ENCODE results near the gene B3GALNT2.

The B3GALNT2 gene

DNA sequence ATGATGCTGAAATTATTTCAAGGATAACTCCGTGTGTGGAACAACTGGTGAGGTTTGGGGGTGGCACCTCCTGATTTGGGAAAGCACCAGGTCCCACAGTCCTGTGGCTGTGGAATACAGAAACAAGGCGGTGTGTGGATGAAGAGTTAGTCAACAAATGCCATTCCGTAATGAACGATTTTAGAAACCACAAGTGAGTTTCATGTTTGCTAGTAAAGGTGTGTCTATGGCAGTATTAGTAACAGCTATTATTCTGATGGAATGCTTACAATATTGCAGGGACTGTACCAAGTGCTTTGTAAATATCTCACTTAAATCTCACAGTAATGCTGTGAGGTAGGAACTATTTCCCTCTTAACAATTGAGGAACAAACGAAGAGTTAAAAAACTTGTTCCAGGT is 53.8 kb downstream of the B3GALNT2 start:
- peaks cover 94 to 100% (median 100%) of the 10 kb centered on the region in 11 experiments for H3K36me3 ChIP-seq
- no peak for TF ChIP-seq Cebpa-rat (IDR thresholded peaks at IDR 0.05)
- H3K4me3 ChIP-seq: no peak overlapping the region
- no peak overlapping the region for H3K4me2 ChIP-seq
- H4K20me1 ChIP-seq: no peaks in the 10 kb centered on the region; a peak in 1 of 22 replicates
- no peak overlapping the region; a peak in 1 of 22 replicates for H3K9ac ChIP-seq
- H3K27ac ChIP-seq: peak overlapping the region in 1 of 11 experiments; percentile 40; a peak in 1 of 22 replicates
- H3K4me1 ChIP-seq: 0 out of 20 replicates have a peak, but pooled peaks cover 0 to 3% (median 0%) of the 10 kb centered on the region in 10 experiments
- H3K9me3 ChIP-seq (replicated peaks in 1 of 11): no peaks in the 10 kb centered on the region
- H3K27me3 ChIP-seq: no peaks in the 10 kb centered on the region

GRCh38 chr1:235448616-235449015 is 55.6 kb downstream of the B3GALNT2 start:
- no peak for TF ChIP-seq Cebpa-rat (IDR thresholded peaks at IDR 0.05)
- Histone ChIP-seq H3K27me3 (no peaks in the 10 kb centered on the region), H3K27ac (no peak overlapping the region), H3K9me3 (replicated peaks in 1 of 11) (no peaks in the 10 kb centered on the region), H4K20me1 (no peaks in the 10 kb centered on the region; a peak in 1 of 22 replicates), H3K9ac (no peak overlapping the region), H3K36me3 (peaks cover 94 to 100% (median 99%) of the 10 kb centered on the region in 11 experiments), H3K4me2 (no peak overlapping the region), H3K4me1 (0 out of 20 replicates have a peak, but pooled peaks cover 0 to 3% (median 0%) of the 10 kb centered on the region in 10 experiments), H3K4me3 (no peak overlapping the region)

DNA sequence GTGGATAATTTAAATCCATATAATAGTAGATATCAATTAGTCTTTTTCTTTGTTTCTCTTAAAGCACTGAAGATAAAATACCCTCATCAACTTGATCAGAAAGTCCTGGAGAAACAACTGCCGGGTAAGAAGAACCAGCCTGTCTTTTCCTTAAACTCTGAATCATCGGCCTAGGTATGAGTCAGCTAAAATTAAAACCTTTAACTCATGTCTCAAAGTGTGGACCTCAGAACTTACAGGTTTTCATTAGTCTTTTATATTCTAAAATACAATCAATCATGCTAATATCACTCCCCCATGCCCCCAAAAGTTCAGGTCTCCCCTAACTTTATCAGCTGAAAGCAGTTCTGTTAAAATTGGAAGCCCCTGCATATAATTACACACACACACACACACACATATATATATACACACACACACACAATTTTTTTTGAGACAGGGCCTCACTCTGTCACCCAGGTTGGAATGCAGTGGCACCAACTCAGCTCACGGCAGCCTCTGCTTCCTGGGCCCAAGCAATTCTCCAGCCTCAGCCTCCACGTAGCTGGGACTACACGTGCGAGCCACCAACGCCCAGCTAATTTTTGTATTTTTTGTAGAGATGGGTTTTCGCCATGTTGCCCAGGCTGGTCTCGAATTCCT is 61.3 kb downstream of the B3GALNT2 start:
- Histone ChIP-seq H3K36me3 (peaks cover 90 to 100% (median 97%) of the 10 kb centered on the region in 11 experiments), H3K9ac (no peak overlapping the region; a peak in 1 of 22 replicates)

GRCh38 chr1:235441159-235441685 is 63.0 kb downstream of the B3GALNT2 start:
- Histone ChIP-seq H3K4me2 (no peak overlapping the region), H3K9me3 (replicated peaks in 1 of 11) (no peaks in the 10 kb centered on the region), H3K9ac (no peak overlapping the region), H3K27ac (no peak overlapping the region), H3K4me3 (no peak overlapping the region), H3K27me3 (no peaks in the 10 kb centered on the region), H3K36me3 (peaks cover 90 to 100% (median 97%) of the 10 kb centered on the region in 11 experiments), H3K4me1 (peaks cover 0 to 8% (median 0%) of the 10 kb centered on the region in 10 experiments; a peak in 3 of 20 replicates), H4K20me1 (peaks cover 0 to 6% (median 0%) of the 10 kb centered on the region in 11 experiments; a peak in 1 of 22 replicates)
- no peak for TF ChIP-seq Cebpa-rat (IDR thresholded peaks at IDR 0.05)

More for the DNA sequence above, 61.3 kb downstream of the B3GALNT2 start:
- Histone ChIP-seq H3K9me3 (replicated peaks in 1 of 11) (no peaks in the 10 kb centered on the region), H3K4me3 (no peak overlapping the region), H3K4me2 (no peak overlapping the region), H3K27ac (peak overlapping the region in 6 of 11 experiments; percentile 1 to 54 (median 20); a peak in 8 of 22 replicates), H3K4me1 (peaks cover 0 to 8% (median 0%) of the 10 kb centered on the region in 10 experiments; a peak in 3 of 20 replicates), H4K20me1 (peaks cover 0 to 6% (median 0%) of the 10 kb centered on the region in 11 experiments; a peak in 1 of 22 replicates), H3K27me3 (no peaks in the 10 kb centered on the region)
- TF ChIP-seq Cebpa-rat (IDR thresholded peaks at IDR 0.05): no peak

- Histone ChIP-seq H3K4me1 (no peaks in the 10 kb centered on the region), H3K4me3 (no peak overlapping the region), H4K20me1 (no peaks in the 10 kb centered on the region; a peak in 1 of 22 replicates), H3K36me3 (peaks cover 59 to 96% (median 66%) of the 10 kb centered on the region in 11 experiments), H3K9me3 (replicated peaks in 1 of 11) (no peaks in the 10 kb centered on the region), H3K27me3 (no peaks in the 10 kb centered on the region), H3K9ac (no peak overlapping the region), H3K4me2 (no peak overlapping the region), H3K27ac (no peak overlapping the region)
- TF ChIP-seq Cebpa-rat (IDR thresholded peaks at IDR 0.05): no peak
These were observed 70.3 kb downstream of the B3GALNT2 start for GRCh38 chr1:235434001-235434400.

GRCh38 chr1:235430991-235431390 is 73.3 kb downstream of the B3GALNT2 start:
- H4K20me1 ChIP-seq: peaks cover 0 to 3% (median 0%) of the 10 kb centered on the region in 11 experiments; a peak in 8 of 22 replicates
- H3K4me1 ChIP-seq: peaks cover 0 to 9% (median 0%) of the 10 kb centered on the region in 10 experiments; a peak in 5 of 20 replicates
- no peak for TF ChIP-seq Cebpa-rat (IDR thresholded peaks at IDR 0.05)
- H3K4me2 ChIP-seq: no peak overlapping the region
- H3K27ac ChIP-seq: no peak overlapping the region
- H3K4me3 ChIP-seq: no peak overlapping the region
- peaks cover 29 to 94% (median 48%) of the 10 kb centered on the region in 11 experiments for H3K36me3 ChIP-seq
- no peaks in the 10 kb centered on the region for H3K9me3 ChIP-seq (replicated peaks in 1 of 11)
- H3K27me3 ChIP-seq: no peaks in the 10 kb centered on the region
- H3K9ac ChIP-seq: no peak overlapping the region

- Histone ChIP-seq H3K27me3 (no peaks in the 10 kb centered on the region), H4K20me1 (peaks cover 0 to 20% (median 12%) of the 10 kb centered on the region in 11 experiments; a peak in 12 of 22 replicates), H3K9me3 (replicated peaks in 1 of 11) (no peaks in the 10 kb centered on the region), H3K4me2 (no peak overlapping the region), H3K4me3 (no peak overlapping the region), H3K36me3 (peaks cover 17 to 83% (median 36%) of the 10 kb centered on the region in 11 experiments), H3K4me1 (peaks cover 3 to 28% (median 11%) of the 10 kb centered on the region in 10 experiments), H3K27ac (no peak overlapping the region), H3K9ac (no peak overlapping the region)
- no peak for TF ChIP-seq Cebpa-rat (IDR thresholded peaks at IDR 0.05)
These were observed 75.1 kb downstream of the B3GALNT2 start for GRCh38 chr1:235429143-235429542.

- H4K20me1 ChIP-seq: peaks cover 6 to 35% (median 26%) of the 10 kb centered on the region in 11 experiments; a peak in 18 of 22 replicates
- TF ChIP-seq Cebpa-rat (IDR thresholded peaks at IDR 0.05): no peak
- peaks cover 17 to 45% (median 28%) of the 10 kb centered on the region in 10 experiments for H3K4me1 ChIP-seq
- no peak overlapping the region for H3K4me2 ChIP-seq
- no peaks in the 10 kb centered on the region for H3K27me3 ChIP-seq
- H3K27ac ChIP-seq: no peak overlapping the region
- no peaks in the 10 kb centered on the region for H3K9me3 ChIP-seq (replicated peaks in 1 of 11)
- peaks cover 3 to 66% (median 20%) of the 10 kb centered on the region in 11 experiments; a peak in 17 of 22 replicates for H3K36me3 ChIP-seq
- H3K4me3 ChIP-seq: no peak overlapping the region
- no peak overlapping the region for H3K9ac ChIP-seq
These were observed 76.8 kb downstream of the B3GALNT2 start for GRCh38 chr1:235427447-235427846.

DNA sequence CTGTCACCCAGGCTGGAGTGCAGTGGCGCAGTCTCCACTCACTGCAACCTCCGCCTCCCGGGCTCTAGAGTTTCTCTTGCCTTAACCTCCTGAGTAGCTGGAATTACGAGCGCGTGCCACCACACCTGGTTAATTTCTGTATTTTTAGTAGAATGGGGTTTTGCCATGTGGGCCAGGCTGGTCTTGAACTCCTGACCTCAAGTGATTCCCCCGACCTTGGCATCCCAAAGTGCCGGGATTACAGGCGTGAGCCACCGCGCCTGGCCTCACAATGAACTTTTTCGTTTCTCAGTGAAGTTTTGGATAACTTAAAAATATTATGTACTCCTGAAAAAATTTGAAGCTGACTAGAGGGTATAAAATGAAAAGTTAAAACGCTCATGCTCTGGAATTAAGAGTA is 77.6 kb downstream of the B3GALNT2 start:
- H3K36me3 ChIP-seq: peaks cover 0 to 58% (median 14%) of the 10 kb centered on the region in 11 experiments; a peak in 16 of 22 replicates
- peaks cover 7 to 42% (median 33%) of the 10 kb centered on the region in 11 experiments; a peak in 18 of 22 replicates for H4K20me1 ChIP-seq
- no peak overlapping the region; a peak in 1 of 22 replicates for H3K4me2 ChIP-seq
- no peak overlapping the region for H3K4me3 ChIP-seq
- TF ChIP-seq Cebpa-rat (IDR thresholded peaks at IDR 0.05): no peak
- H3K4me1 ChIP-seq: peaks cover 17 to 52% (median 35%) of the 10 kb centered on the region in 10 experiments
- no peaks in the 10 kb centered on the region for H3K9me3 ChIP-seq (replicated peaks in 1 of 11)
- no peaks in the 10 kb centered on the region for H3K27me3 ChIP-seq
- H3K9ac ChIP-seq: no peak overlapping the region
- no peak overlapping the region for H3K27ac ChIP-seq

Measured in BLaER1 treated with 17β-estradiol and CSF1 and Interleukin-3, amounts not matched to agents 10 nM and 100 nM (cell line).